PC-9 (cell line): ENCODE results near the gene CLCA1. TPM values are rescaled to one million over a fixed set of nuclear protein-coding genes. Genes with fewer than 3 reads are reported as not detected.

Experiments used
- BruUV-seq: library from RNA; stranded (reverse); fragments of 400-500 nt; replicated peaks from 2 replicates; lab custom pipeline; 2021; lab: Mats Ljungman, UMichigan
- CTCF ChIA-PET: fragments of 300-600 bp; sonication (Branson Sonifier 250); formaldehyde crosslinking; loops from one replicate; lab custom pipeline; 2022; ENCODE audit warnings: antibody characterized with exemption; lab: Charles Lee
- POLR2A ChIA-PET: fragments of 300-600 bp; sonication (Branson Sonifier 250); formaldehyde crosslinking; loops from one replicate; lab custom pipeline; 2022; ENCODE audit warnings: antibody characterized with exemption; ENCODE audit not compliant: unreplicated experiment; lab: Charles Lee
- DNase-seq, 2 experiments: peaks; one replicate each; pipeline versions ENCODE4 v3.0.0 to v3.0.0-alpha.2; 2015 to 2022; ENCODE audit warnings: mixed read lengths in 1 of 2
- H2AFZ ChIP-seq: fragments of 200-600 bp; sonication (generic); 2 replicates; pipeline ENCODE4 v1.8.1; 2017; ENCODE audit warnings: antibody characterized with exemption
- H3F3A ChIP-seq: fragments of 200-600 bp; sonication (generic); 2 replicates; pipeline ENCODE4 v1.8.1; 2017; ENCODE audit warnings: antibody characterized with exemption, mild to moderate bottlenecking, low read depth; ENCODE audit not compliant: insufficient read depth
- H3K27ac ChIP-seq: fragments of 200-600 bp; sonication (generic); 2 replicates; pipeline ENCODE4 v1.6.1; 2016; ENCODE audit warnings: mixed run types
- H3K27me3 ChIP-seq: fragments of 200-600 bp; sonication (generic); 2 replicates; pipeline ENCODE4 v1.6.1; 2016; ENCODE audit warnings: low read depth, mixed run types; ENCODE audit not compliant: insufficient read depth
- H3K36me3 ChIP-seq: fragments of 200-600 bp; sonication (generic); 2 replicates; pipeline ENCODE4 v1.6.1; 2016; ENCODE audit warnings: low read depth, mixed run types
- H3K4me1 ChIP-seq: fragments of 200-600 bp; sonication (generic); replicated peaks from 2 replicates; pipeline ENCODE4 v1.6.1; 2016; ENCODE audit warnings: mixed run types; ENCODE audit not compliant: insufficient read depth
- H3K4me2 ChIP-seq: fragments of 200-600 bp; sonication (generic); 2 replicates; pipeline ENCODE4 v1.6.1; 2017; ENCODE audit warnings: mixed run types
- H3K4me3 ChIP-seq: fragments of 200-600 bp; sonication (generic); 2 replicates; pipeline ENCODE4 v1.6.1; 2016; ENCODE audit warnings: mixed run types
- H3K79me2 ChIP-seq: fragments of 200-600 bp; sonication (generic); 2 replicates; pipeline ENCODE4 v1.6.1; 2017; ENCODE audit warnings: low read depth, mixed run types
- H3K9me2 ChIP-seq: fragments of 200-600 bp; sonication (generic); 2 replicates; pipeline ENCODE4 v1.8.1; 2017; ENCODE audit warnings: mild to moderate bottlenecking; ENCODE audit not compliant: insufficient read depth
- H3K9me3 ChIP-seq: fragments of 200-600 bp; sonication (generic); 2 replicates; pipeline ENCODE4 v1.8.1; 2016; ENCODE audit warnings: low read depth; ENCODE audit not compliant: insufficient read depth
- H4K20me1 ChIP-seq: fragments of 200-600 bp; sonication (generic); 2 replicates; pipeline ENCODE4 v1.8.1; 2017; ENCODE audit not compliant: insufficient read depth
- EZH2 ChIP-seq: fragments of 200-600 bp; sonication (generic); IDR thresholded peaks from 2 replicates; pipeline ENCODE4 v1.8.0; 2017; ENCODE audit warnings: antibody characterized with exemption, low read depth
- intact Hi-C: fragments of 100-400 bp; cut with micrococcal nuclease; formaldehyde crosslinking; loops from one replicate; pipeline ENCODE4 v1.10.0; 2022; ENCODE audit not compliant: unreplicated experiment
- total RNA-seq: library from RNA; stranded (reverse); gene quantifications from 2 replicates; pipeline ENCODE4 v1.2.3, GENCODE V29; 2021
- TF ChIP-seq, protein P1 (sequence below): fragments of 200-600 bp; sonication (generic); conservative IDR thresholded peaks from 2 replicates; pipeline ENCODE4 v1.6.1; 2017; ENCODE audit warnings: mixed run types, antibody characterized with exemption, mild to moderate bottlenecking, moderate library complexity

The CLCA1 gene
- total RNA-seq, 1 experiment from 2014 or later = not detected

GRCh38 chr1:86503406-86504136 is 34.8 kb downstream of the CLCA1 start:
- Histone ChIP-seq H3K36me3 (no peaks in the 10 kb centered on the region), H3K27ac (no peak overlapping the region), H3K9me2 (no peaks in the 10 kb centered on the region), H3F3A (peaks cover 3% of the 10 kb centered on the region; the same call in 1 of the 2 replicates), H4K20me1 (no peaks in the 10 kb centered on the region), H2AFZ (no peak overlapping the region), H3K4me2 (no peak overlapping the region), H3K9me3 (no peaks in the 10 kb centered on the region), H3K4me3 (no peak overlapping the region), H3K27me3 (no peaks in the 10 kb centered on the region), H3K79me2 (no peaks in the 10 kb centered on the region), H3K4me1 (peaks cover 9% of the 10 kb centered on the region)
- TF ChIP-seq, protein P1, sequence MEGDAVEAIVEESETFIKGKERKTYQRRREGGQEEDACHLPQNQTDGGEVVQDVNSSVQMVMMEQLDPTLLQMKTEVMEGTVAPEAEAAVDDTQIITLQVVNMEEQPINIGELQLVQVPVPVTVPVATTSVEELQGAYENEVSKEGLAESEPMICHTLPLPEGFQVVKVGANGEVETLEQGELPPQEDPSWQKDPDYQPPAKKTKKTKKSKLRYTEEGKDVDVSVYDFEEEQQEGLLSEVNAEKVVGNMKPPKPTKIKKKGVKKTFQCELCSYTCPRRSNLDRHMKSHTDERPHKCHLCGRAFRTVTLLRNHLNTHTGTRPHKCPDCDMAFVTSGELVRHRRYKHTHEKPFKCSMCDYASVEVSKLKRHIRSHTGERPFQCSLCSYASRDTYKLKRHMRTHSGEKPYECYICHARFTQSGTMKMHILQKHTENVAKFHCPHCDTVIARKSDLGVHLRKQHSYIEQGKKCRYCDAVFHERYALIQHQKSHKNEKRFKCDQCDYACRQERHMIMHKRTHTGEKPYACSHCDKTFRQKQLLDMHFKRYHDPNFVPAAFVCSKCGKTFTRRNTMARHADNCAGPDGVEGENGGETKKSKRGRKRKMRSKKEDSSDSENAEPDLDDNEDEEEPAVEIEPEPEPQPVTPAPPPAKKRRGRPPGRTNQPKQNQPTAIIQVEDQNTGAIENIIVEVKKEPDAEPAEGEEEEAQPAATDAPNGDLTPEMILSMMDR = no peak
- no peak for TF ChIP-seq EZH2
- no peak for DNase-seq
- intact Hi-C loops = loop anchor here (10.0 kb wide), 2 partner anchors 201 to 581 kb away; partner anchors contain the start of gene SH3GLB1
- no TSS peak for BruUV-seq
- POLR2A ChIA-PET = no interaction called here
- CTCF ChIA-PET = no interaction called here

DNA sequence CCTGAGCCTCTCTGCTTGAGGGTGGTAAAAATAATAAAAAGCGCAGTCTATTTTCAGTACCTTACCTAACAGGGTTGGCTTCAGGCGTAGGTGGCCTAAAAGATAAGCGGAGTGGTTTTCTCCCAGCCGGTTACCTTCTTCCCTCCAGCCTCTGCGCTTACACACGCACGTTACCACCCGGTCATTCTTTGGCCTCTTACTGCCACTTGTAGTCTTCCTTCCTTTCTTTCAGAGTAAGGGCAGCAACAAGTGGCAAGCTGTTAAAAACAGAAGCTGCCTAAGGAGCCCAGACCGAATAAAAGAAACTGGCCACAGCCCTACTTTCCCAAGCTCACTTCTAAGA is 35.4 kb downstream of the CLCA1 start:
- no peak for DNase-seq
- Histone ChIP-seq H3K4me3 (no peak overlapping the region), H3K27me3 (no peaks in the 10 kb centered on the region), H3K4me1 (peaks cover 9% of the 10 kb centered on the region), H3K36me3 (no peaks in the 10 kb centered on the region), H3K4me2 (no peak overlapping the region), H3K79me2 (no peaks in the 10 kb centered on the region), H3K9me2 (no peaks in the 10 kb centered on the region), H3K27ac (no peak overlapping the region), H3K9me3 (no peaks in the 10 kb centered on the region), H3F3A (peaks cover 3% of the 10 kb centered on the region; the same call in 1 of the 2 replicates), H4K20me1 (no peaks in the 10 kb centered on the region), H2AFZ (no peak overlapping the region)
- POLR2A ChIA-PET = interaction anchor here (0.6 to 0.7 kb wide), 2 partner anchors 49 to 108 kb away, joined by 3 to 6 read pairs; partner anchors contain the start of gene ODF2L
- no TSS peak for BruUV-seq
- no peak for TF ChIP-seq EZH2
- TF ChIP-seq, protein P1 = no peak
- intact Hi-C loops = loop anchor here (10.0 kb wide), 2 partner anchors 201 to 581 kb away; partner anchors contain the start of gene SH3GLB1
- CTCF ChIA-PET = interaction anchor here (0.6 to 0.7 kb wide), 2 partner anchors 59 to 74 kb away, joined by 3 to 4 read pairs; no protein-coding TSS in a partner anchor

DNA sequence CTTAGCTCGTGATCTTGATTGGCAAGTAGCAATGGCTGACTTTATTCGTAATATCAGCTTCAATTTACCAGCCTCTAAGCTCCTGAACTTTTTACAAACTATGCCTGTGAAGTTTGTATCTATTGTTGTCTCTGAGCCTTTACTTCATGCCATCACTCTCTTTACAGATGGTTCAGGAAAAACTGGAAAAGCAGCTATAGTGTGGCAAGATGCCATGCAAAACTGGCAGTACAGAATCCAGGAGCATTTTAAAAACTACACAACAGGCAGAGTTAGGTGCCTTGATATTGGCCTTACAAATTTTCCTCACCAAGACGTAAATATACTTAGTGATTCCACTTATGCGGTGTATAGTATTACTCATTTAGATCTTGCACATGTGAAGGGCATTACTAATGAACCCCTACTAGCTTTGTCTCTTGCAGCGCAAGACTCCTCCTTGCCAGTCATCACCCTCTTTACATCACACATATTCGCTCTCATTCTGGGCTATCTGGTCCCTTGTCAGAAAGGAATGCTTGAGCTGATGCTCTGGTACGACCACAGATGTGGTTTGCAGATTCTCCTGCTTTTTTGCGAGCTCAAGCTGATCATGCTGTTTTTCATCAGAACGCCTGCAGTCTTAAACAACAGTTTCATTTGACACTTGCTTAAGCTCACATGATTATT is 36.3 kb downstream of the CLCA1 start:
- Histone ChIP-seq H3K4me1 (peaks cover 9% of the 10 kb centered on the region), H3K4me2 (peak overlapping the region; percentile 29), H4K20me1 (no peaks in the 10 kb centered on the region), H3K27me3 (no peaks in the 10 kb centered on the region), H3F3A (peaks cover 3% of the 10 kb centered on the region; the same call in 1 of the 2 replicates), H3K9me3 (no peaks in the 10 kb centered on the region), H2AFZ (no peak overlapping the region), H3K4me3 (no peak overlapping the region), H3K9me2 (no peaks in the 10 kb centered on the region), H3K36me3 (no peaks in the 10 kb centered on the region), H3K27ac (no peak overlapping the region), H3K79me2 (no peaks in the 10 kb centered on the region)
- ChIA-PET CTCF (interaction anchor here (0.6 to 0.7 kb wide), 3 partner anchors 58 to 898 kb away, joined by 3 to 4 read pairs (median 4); no protein-coding TSS in a partner anchor), POLR2A (interaction anchor here (0.7 kb wide), 1 partner anchor 109 kb away, joined by 6 read pairs; the partner anchor contains the start of gene ODF2L)
- intact Hi-C loops = loop anchor here (5.0 to 10.0 kb wide), 3 partner anchors 200 to 898 kb away; partner anchors contain the start of gene SH3GLB1
- no TSS peak for BruUV-seq
- peak; percentile 50 to 57 for DNase-seq
- no peak for TF ChIP-seq EZH2
- TF ChIP-seq, protein P1 = no peak
